NB4 (cell line): Measurements from ENCODE around the gene SCAP.

Experiments used
- MYC ChIP-seq: IDR thresholded peaks from 2 replicates; pipeline ENCODE4 v1.6.1; 2011; ENCODE audit warnings: low read depth, low read length
- POLR2A ChIP-seq: IDR thresholded peaks from 2 replicates; pipeline ENCODE4 v1.6.1; 2011; ENCODE audit warnings: mild to moderate bottlenecking; ENCODE audit not compliant: insufficient read length; ENCODE audit errors: extremely low read depth
- TF ChIP-seq, protein P1 (sequence below): IDR thresholded peaks from one replicate; pipeline ENCODE4 v1.5.1; 2012; ENCODE audit warnings: low read depth, low read length

- TF ChIP-seq, protein P1, sequence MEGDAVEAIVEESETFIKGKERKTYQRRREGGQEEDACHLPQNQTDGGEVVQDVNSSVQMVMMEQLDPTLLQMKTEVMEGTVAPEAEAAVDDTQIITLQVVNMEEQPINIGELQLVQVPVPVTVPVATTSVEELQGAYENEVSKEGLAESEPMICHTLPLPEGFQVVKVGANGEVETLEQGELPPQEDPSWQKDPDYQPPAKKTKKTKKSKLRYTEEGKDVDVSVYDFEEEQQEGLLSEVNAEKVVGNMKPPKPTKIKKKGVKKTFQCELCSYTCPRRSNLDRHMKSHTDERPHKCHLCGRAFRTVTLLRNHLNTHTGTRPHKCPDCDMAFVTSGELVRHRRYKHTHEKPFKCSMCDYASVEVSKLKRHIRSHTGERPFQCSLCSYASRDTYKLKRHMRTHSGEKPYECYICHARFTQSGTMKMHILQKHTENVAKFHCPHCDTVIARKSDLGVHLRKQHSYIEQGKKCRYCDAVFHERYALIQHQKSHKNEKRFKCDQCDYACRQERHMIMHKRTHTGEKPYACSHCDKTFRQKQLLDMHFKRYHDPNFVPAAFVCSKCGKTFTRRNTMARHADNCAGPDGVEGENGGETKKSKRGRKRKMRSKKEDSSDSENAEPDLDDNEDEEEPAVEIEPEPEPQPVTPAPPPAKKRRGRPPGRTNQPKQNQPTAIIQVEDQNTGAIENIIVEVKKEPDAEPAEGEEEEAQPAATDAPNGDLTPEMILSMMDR: no peak
- TF ChIP-seq POLR2A (no peak), MYC (no peak)
These were observed 110.3 kb downstream of the SCAP start for GRCh38 chr3:47365213-47366153.
